ENCODE results near the gene ADRA2B. TPM values are rescaled to one million over a fixed set of nuclear protein-coding genes. Genes with fewer than 3 reads are reported as not detected.

ADRA2B gene
- total RNA-seq, 2 donors from 2014 or later, result under 0.01 to 0.26 TPM

DNA sequence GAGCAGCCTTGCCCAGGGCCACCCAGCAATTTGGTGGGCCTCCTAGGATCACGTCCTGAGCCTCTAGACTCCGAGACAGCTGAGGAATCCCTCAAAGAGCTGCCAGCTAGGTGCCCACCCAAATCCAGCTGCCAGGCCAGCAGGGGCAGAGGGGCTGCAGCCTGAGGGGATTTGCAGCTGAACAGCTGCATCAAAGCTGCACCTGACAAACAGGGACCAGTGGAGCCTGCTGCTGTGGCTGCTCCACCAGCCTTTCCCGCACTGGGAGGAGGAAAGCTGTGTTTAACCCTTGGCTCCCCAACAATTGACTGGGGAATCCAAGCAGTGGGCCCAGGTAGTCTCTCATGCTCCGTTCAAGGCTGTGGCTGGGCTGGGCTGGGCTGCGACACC, 8.2 kb downstream of the ADRA2B start:
- DNase-seq, result peak in 1 of 4 donors; percentile 3
- peaks cover 0 to 13% (median 0%) of the 10 kb centered on the region in 3 donors for H3K9me3 ChIP-seq
- no peaks in the 10 kb centered on the region for H3K27me3 ChIP-seq
- no peak for ATAC-seq
- H3K4me1 ChIP-seq, result no peaks in the 10 kb centered on the region
- intact Hi-C loops (cut with DNase I), result no loop called here
- no peaks in the 10 kb centered on the region for H3K36me3 ChIP-seq (replicated peaks in 1 of 2; ENCODE audit: insufficient read depth in 1 of 2, low read depth in 2 of 2)
- TF ChIP-seq POLR2A (IDR thresholded peaks at IDR 0.05) (no peak), CTCF (IDR thresholded peaks at IDR 0.05) (no peak)
- no peak overlapping the region for H3K27ac ChIP-seq
- WGBS, 2 donors, result 25 to 57% methylated on average over 2 to 5 of the region's 5 CpGs
- H3K4me3 ChIP-seq, result no peak overlapping the region

DNA sequence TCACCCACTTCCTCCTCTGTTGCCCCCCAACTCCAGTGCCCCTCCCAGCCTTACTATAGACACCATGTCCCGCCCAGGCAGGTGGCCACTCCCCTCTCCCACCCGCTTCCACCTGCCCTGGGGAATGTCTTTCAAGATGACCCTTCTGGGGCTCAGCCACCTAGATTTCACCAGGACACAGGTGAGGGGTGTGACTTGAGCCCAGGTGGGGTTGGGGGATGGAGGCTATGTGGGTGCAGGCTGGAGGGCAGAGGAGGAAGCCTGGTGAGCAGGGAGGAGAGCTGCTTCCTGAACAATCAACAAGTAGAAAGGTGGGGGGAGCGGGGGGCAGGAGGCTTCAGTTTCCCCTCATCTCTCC, 8.7 kb downstream of the ADRA2B start:
- H3K27me3 ChIP-seq, result no peaks in the 10 kb centered on the region
- H3K9me3 ChIP-seq, result peaks cover 0 to 13% (median 0%) of the 10 kb centered on the region in 3 donors
- H3K27ac ChIP-seq, result no peak overlapping the region
- ATAC-seq (no peak), DNase-seq (peak in 1 of 4 donors; percentile 2)
- TF ChIP-seq CTCF (IDR thresholded peaks at IDR 0.05), result no peak
- TF ChIP-seq POLR2A (IDR thresholded peaks at IDR 0.05), result no peak
- intact Hi-C loops (cut with DNase I), result no loop called here
- WGBS, 2 donors, result 80 to 91% methylated on average over 3 of the region's 3 CpGs
- no peaks in the 10 kb centered on the region for H3K4me1 ChIP-seq
- no peak overlapping the region for H3K4me3 ChIP-seq
- no peaks in the 10 kb centered on the region for H3K36me3 ChIP-seq (replicated peaks in 1 of 2; ENCODE audit: insufficient read depth in 1 of 2, low read depth in 2 of 2)

DNA sequence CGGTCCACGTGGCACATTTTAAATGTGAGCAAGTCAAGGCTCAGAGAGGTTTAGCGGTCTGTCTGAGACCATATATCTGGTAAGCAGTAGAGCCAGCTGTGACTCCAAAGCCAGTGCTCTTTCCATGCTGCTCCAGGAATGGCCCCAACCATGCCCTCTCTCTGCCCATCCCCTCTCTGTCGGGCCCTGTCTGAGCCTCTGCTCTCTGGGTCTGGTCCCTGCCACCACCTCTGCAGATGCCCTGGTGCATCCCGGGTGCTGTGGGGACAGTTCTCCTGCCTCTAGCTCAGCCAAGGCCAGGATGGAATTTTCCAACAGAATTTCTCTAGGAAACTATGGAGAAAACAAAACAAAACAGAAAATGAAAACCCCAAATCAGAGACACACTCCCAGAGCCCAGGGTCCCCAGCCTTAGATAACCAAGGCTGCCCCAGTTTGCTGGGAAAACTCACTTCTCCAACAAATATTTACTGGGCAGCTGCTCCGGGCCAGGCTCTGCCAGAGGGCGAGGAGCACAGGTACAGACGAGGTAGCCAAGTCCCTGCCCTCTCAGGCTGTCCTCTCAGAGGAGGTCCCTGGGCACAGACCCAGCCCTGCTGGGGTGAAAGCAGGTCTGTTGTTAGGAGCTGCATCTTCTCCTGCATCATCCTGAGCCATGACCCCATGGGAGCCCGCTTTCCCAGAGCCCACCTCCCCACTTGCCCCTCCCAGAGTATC, 9.2 kb downstream of the ADRA2B start:
- TF ChIP-seq POLR2A (IDR thresholded peaks at IDR 0.05) (no peak), CTCF (IDR thresholded peaks at IDR 0.05) (no peak)
- peak in 1 of 4 donors; percentile 2 for DNase-seq
- intact Hi-C loops (cut with DNase I), result no loop called here
- H3K27ac ChIP-seq, result no peak overlapping the region
- no peaks in the 10 kb centered on the region for H3K4me1 ChIP-seq
- no peak overlapping the region for H3K4me3 ChIP-seq
- WGBS, 2 donors, result 54 to 62% methylated on average over 9 of the region's 9 CpGs
- H3K27me3 ChIP-seq, result no peaks in the 10 kb centered on the region
- ATAC-seq, result no peak
- H3K9me3 ChIP-seq, result peaks cover 0 to 13% (median 0%) of the 10 kb centered on the region in 3 donors
- no peaks in the 10 kb centered on the region for H3K36me3 ChIP-seq (replicated peaks in 1 of 2; ENCODE audit: insufficient read depth in 1 of 2, low read depth in 2 of 2)

- Histone ChIP-seq H3K27ac (no peak overlapping the region), H3K36me3 (replicated peaks in 1 of 2; ENCODE audit: insufficient read depth in 1 of 2, low read depth in 2 of 2) (no peaks in the 10 kb centered on the region), H3K27me3 (no peaks in the 10 kb centered on the region), H3K4me3 (no peak overlapping the region), H3K4me1 (no peaks in the 10 kb centered on the region), H3K9me3 (peaks cover 0 to 13% (median 0%) of the 10 kb centered on the region in 3 donors)
- intact Hi-C loops (cut with DNase I), result no loop called here
- TF ChIP-seq CTCF (IDR thresholded peaks at IDR 0.05), result no peak
- TF ChIP-seq POLR2A (IDR thresholded peaks at IDR 0.05), result no peak
- ATAC-seq, result no peak
- DNase-seq, result peak in 1 of 4 donors; percentile 3
- 96% methylated on average over 8 of the region's 8 CpGs for WGBS, 2 donors
Measured at GRCh38 chr2:96105994-96106715, 10.2 kb downstream of the ADRA2B start.

All from body of pancreas (tissue), 4 donors.